Right forelimb (tissue), 1 donor: ENCODE data around the gene CACNA1G.

Source experiments
- DNase-seq: peaks from one replicate; pipeline ENCODE4 v3.0.0-alpha.2; 2018

Gene CACNA1G

GRCh38 chr17:50560185-50560824 is at the start of gene CACNA1G:
CACNA1G (plus strand) TSS chr17:50560715; CDS start chr17:50561460, 745 bp downstream.
- DNase-seq, result peak; percentile 98

GRCh38 chr17:50511058-50511457 is 49.5 kb upstream of the CACNA1G start:
- DNase-seq, result no peak

GRCh38 chr17:50513495-50513894 is 47.0 kb upstream of the CACNA1G start:
- DNase-seq, result no peak

- DNase-seq, result no peak
These were observed 46.1 kb upstream of the CACNA1G start for GRCh38 chr17:50514388-50514787.

- no peak for DNase-seq
These were observed 45.4 kb upstream of the CACNA1G start for GRCh38 chr17:50514936-50515702.

- DNase-seq, result no peak
These were observed 43.5 kb upstream of the CACNA1G start for GRCh38 chr17:50517011-50517410.

- DNase-seq, result no peak
These were observed 42.8 kb upstream of the CACNA1G start for GRCh38 chr17:50517504-50518383.

- DNase-seq, result no peak
These were observed 42.0 kb upstream of the CACNA1G start for GRCh38 chr17:50518384-50519023.

GRCh38 chr17:50519141-50519834 is 41.2 kb upstream of the CACNA1G start:
- no peak for DNase-seq

- no peak for DNase-seq
These were observed 40.0 kb upstream of the CACNA1G start for GRCh38 chr17:50520483-50520882.

- no peak for DNase-seq
These were observed 39.0 kb upstream of the CACNA1G start for GRCh38 chr17:50521514-50521913.

GRCh38 chr17:50522766-50523165 is 37.7 kb upstream of the CACNA1G start:
- no peak for DNase-seq

- no peak for DNase-seq
These were observed 37.3 kb upstream of the CACNA1G start for GRCh38 chr17:50523208-50523607.

- DNase-seq, result no peak
These were observed 35.7 kb upstream of the CACNA1G start for GRCh38 chr17:50524838-50525237.

- DNase-seq, result no peak
These were observed 33.3 kb upstream of the CACNA1G start for GRCh38 chr17:50527155-50527762.

- DNase-seq, result no peak
These were observed 32.5 kb upstream of the CACNA1G start for GRCh38 chr17:50527949-50528474.

- DNase-seq, result no peak
These were observed 30.7 kb upstream of the CACNA1G start for GRCh38 chr17:50529849-50530248.

- DNase-seq, result no peak
These were observed 29.0 kb upstream of the CACNA1G start for GRCh38 chr17:50531428-50532025.

- no peak for DNase-seq
These were observed 28.0 kb upstream of the CACNA1G start, which contains the start of gene EPN3 for GRCh38 chr17:50532452-50533024. EPN3 (plus strand) TSS chr17:50532735; CDS start chr17:50536557, 3,822 bp downstream.

- no peak for DNase-seq
These were observed 27.3 kb upstream of the CACNA1G start for GRCh38 chr17:50533185-50533584.

- DNase-seq, result peak; percentile 61
These were observed 26.8 kb upstream of the CACNA1G start for GRCh38 chr17:50533720-50534148.
